C4-2B (cell line): Measurements from ENCODE around the gene AK8.

Experiments
- H3K27ac ChIP-seq: fragments of 450-650 bp; 2 replicates; pipeline ENCODE4 v1.5.1; 2017
- ZFX ChIP-seq: fragments of 450-650 bp; IDR thresholded peaks from 2 replicates; pipeline ENCODE4 v1.6.1; 2017
- TF ChIP-seq, protein P1 (sequence below): fragments of 450-650 bp; conservative IDR thresholded peaks from 2 replicates; pipeline ENCODE4 v1.5.1; 2017; ENCODE audit warnings: mild to moderate bottlenecking

Gene AK8

DNA sequence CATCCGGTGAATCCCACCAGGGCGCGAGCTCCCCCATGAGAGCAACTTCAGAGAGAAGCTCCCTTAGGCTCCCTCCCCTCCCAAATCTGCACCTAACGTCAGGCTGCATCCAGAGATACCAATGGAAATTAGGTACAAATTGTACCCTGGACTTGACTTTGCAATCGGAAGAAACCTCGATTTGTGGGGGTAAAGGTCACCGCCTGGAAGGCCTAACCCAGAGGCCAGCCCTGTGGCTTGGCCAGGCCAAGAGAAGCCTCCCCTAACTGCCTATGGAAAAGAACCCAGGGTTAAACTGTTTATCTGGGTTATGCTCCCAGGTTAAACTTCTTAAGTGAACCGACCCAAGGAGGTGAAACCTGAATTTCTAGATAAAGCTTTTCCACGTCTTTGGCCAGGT, 127.4 kb downstream of the AK8 start:
- H3K27ac ChIP-seq: no peak overlapping the region
- TF ChIP-seq ZFX: no peak
- TF ChIP-seq, protein P1, sequence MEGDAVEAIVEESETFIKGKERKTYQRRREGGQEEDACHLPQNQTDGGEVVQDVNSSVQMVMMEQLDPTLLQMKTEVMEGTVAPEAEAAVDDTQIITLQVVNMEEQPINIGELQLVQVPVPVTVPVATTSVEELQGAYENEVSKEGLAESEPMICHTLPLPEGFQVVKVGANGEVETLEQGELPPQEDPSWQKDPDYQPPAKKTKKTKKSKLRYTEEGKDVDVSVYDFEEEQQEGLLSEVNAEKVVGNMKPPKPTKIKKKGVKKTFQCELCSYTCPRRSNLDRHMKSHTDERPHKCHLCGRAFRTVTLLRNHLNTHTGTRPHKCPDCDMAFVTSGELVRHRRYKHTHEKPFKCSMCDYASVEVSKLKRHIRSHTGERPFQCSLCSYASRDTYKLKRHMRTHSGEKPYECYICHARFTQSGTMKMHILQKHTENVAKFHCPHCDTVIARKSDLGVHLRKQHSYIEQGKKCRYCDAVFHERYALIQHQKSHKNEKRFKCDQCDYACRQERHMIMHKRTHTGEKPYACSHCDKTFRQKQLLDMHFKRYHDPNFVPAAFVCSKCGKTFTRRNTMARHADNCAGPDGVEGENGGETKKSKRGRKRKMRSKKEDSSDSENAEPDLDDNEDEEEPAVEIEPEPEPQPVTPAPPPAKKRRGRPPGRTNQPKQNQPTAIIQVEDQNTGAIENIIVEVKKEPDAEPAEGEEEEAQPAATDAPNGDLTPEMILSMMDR: no peak

DNA sequence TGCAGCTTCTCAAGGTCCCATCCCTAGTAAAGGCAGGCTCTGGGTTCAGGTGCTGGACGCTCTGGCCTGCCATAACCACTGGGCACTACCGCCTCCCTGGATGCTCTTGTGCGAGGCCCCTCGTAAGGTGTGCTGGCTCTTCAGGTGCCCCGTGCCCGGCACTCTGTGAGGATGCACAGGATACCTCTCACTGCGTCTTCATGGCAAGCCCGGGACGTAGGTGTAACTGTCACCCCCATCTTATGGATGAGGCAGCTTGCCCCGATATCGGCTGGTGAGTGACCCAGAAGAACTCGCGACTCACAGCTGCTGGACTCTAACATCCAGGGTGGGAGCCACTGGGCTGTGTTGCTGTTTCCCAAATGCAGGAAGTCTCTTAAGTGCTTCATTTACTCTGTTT, 128.8 kb downstream of the AK8 start:
- H3K27ac ChIP-seq: no peak overlapping the region
- no peak for TF ChIP-seq ZFX

DNA sequence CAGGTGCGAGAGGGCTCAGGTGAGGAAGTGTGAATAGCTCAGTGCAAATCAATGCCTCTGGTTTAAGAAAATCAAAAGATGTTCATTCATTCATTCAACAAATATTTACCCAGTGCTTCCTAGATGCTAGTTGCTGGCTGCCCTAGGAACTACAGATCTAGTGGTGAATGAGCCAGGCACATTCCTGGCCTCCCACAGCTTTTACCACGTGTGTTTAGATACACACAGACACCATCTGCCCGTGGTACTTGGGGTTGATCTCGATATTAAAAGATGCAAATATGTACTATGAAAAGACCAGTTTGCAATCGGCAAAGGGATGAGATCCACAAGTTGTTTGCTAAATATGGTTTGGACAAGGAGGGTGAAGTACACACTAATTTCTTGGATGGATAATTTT, 129.6 kb downstream of the AK8 start:
- TF ChIP-seq, protein P1: no peak
- TF ChIP-seq ZFX: no peak
- H3K27ac ChIP-seq: no peak overlapping the region

DNA sequence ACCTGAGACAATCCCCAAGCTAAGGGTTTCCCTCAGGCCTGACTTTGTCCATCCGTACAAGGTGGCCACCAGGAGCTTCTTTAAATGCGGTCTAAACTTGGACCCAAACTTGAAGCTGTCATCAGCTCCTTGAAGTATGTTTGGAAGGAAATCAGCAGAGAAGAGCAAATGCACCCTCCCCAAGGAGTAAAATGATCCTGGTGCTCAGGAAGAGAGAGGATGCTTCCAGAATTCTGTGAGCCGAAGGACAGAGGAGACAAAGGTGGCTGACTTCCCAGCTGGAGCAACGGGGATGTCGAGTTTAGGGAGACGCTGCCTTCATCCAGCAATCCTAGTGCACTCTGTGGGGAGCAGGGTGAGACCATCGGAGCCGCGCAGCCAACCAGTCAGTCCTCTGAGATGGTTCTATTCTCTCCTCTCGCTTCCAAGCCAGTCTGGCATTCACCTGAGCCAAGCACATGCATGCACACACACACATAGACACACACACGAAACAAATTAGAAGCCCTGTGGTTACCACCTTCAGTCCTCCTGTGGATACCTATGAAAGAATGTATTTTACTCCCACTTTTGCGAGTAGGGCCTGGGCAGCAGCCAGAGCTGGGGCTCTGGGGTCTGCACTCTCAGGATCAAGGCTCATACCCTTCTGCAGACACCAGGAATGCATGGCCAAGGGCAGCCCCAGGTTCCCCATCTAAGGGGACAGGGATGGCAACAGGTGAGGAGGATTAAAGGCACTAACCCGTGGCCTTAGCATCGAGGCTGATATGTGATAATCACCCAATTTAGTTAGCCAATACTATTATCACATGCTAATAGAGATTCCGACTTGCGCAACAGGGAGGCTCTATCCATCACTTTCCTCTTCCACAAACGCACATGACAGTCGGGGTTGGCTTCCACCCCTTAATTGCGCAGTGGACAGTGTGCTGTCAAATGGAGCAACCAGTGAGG, 132.1 kb downstream of the AK8 start:
- TF ChIP-seq ZFX: no peak
- H3K27ac ChIP-seq: no peak overlapping the region

DNA sequence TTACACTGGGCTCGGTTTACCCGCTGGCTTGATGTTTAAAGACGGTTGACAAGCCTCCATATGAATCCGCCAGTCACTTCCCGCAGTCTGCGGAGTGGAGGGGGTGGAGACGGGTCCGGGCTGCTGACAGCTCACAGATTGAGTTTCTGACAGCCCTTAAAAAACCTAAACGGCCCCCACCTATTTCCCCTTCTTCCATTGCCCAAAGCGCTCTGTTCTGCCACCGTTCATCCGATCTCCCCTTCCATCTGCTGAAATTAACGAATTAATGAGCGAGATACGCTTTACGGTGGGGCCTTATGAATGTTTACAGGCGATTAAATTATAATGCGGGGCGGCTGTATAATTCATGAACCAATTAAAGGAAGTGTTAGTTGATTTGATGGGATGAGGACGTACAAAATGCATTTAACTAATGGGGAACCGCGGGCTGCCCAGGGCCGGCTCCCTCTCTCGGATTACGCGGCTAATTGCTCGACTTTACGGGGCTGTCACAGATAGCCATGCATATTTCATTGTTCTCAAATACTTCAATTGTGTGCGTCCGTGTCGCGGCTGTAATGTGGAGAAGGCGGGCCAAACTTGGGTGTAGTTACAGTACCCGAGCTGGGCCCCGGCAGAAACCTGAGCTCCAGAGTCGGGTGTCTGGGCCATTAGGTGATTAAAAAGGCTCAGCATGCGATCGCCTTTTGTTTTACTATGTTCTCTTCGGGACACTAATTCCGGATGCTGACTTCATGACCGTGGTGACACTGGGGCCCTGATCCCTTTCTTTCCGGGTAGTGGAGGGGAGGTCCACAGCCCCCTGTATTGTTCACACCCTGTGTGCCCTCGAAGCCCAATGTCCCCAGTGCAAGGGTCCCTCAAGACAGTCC, 133.0 kb downstream of the AK8 start:
- H3K27ac ChIP-seq: no peak overlapping the region

DNA sequence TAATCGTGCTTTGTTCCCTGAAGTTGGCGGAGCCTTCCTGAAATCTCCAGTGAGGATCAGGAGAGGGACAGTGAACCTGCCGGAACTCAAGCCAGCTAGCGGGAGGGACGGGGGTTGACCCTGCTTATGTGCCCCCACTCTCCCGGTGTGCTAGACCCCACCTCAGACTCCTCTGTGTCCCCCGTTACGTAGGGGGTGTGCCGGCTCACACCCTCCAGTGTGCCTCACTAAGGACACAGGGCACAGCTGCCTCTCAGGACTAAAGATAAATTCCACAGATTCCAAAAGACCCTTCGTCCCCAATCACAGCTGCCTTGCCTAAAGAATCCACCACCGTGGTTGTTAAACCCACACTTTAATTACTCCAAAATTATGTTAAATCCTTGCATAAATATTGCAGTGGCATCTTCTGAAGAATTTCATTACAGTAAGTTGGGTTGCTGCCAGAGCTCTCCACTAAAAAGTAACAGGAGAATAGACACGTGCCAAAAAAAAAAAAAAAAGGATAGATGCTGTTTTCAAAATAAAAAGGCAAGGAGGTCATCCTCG, 134.1 kb downstream of the AK8 start:
- no peak overlapping the region for H3K27ac ChIP-seq
- no peak for TF ChIP-seq ZFX
- TF ChIP-seq, protein P1: no peak

More for the DNA sequence above, 133.0 kb downstream of the AK8 start:
- no peak for TF ChIP-seq ZFX
- TF ChIP-seq, protein P1: no peak

DNA sequence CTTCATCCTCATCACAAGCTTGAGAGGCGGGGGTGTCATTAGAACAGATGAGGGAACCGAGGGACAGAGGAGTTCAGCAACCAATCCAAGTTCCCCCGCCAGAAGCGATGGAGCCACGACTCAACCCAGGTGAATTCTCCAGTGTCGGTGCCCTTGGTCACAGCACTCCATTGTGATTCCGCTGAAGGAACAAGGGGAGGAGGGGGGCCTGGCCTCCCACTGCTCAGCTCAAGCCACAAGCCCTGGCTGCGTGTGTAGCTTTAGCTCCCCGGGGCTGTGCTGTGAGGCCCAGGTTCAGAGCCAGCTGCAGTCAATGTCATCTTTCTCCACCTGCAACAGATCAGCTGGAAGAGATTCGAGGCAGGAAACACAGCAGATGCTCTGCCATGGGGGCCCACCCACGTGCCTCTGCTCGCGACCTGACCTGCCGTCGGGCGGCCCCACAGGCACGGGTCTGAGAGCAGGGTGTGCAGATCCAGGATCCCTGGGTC, 135.2 kb downstream of the AK8 start:
- H3K27ac ChIP-seq: no peak overlapping the region

More for the DNA sequence above, 135.2 kb downstream of the AK8 start:
- TF ChIP-seq, protein P1: no peak
- no peak for TF ChIP-seq ZFX
